Stimulated activated CD8-positive, alpha-beta memory T cell treated with anti-CD3 and anti-CD28 coated beads, Interleukin-15, amount 100 ng/mL, for 48 hours (primary cell): ENCODE measurements around the gene MEIOB.
"Not testable (repeated sequence)": the region's sequence is repeated elsewhere in the genome, so short reads cannot be mapped to it uniquely, and the experiment has no call there.

Experiments used
- DNase-seq, 2 donors: peaks; one replicate each; pipeline ENCODE4 v3.0.0-alpha.2; 2020; ENCODE audit warnings: low read depth in 2 of 2

MEIOB gene

GRCh38 chr16:1815461-1815860 lies 56.5 kb downstream of the MEIOB start:
- DNase-seq, result no peak

- peak; percentile 38 to 49 for DNase-seq
Observed at GRCh38 chr16:1812732-1813163, 59.2 kb downstream of the MEIOB start.

GRCh38 chr16:1810536-1810935 lies 61.4 kb downstream of the MEIOB start:
- no peak for DNase-seq

GRCh38 chr16:1810106-1810505 lies 61.9 kb downstream of the MEIOB start:
- DNase-seq, result no peak

GRCh38 chr16:1809281-1809801 lies 62.6 kb downstream of the MEIOB start:
- DNase-seq, result no peak

GRCh38 chr16:1808691-1809090 lies 63.3 kb downstream of the MEIOB start:
- DNase-seq, result no peak

GRCh38 chr16:1807626-1808025 lies 64.3 kb downstream of the MEIOB start:
- no peak for DNase-seq

- DNase-seq, result no peak
Observed at GRCh38 chr16:1800701-1801100, 71.3 kb downstream of the MEIOB start.

- DNase-seq, result not testable (repeated sequence)
Observed at GRCh38 chr16:1799263-1799662, 72.7 kb downstream of the MEIOB start.

GRCh38 chr16:1794908-1795666 lies 76.9 kb downstream of the MEIOB start:
- DNase-seq, result no peak

GRCh38 chr16:1794221-1794871 lies 77.6 kb downstream of the MEIOB start:
- DNase-seq, result no peak

- no peak for DNase-seq
Observed at GRCh38 chr16:1793578-1794220, 78.3 kb downstream of the MEIOB start, which contains the start of gene IGFALS. IGFALS (minus strand) TSS chr16:1793705; CDS start chr16:1793652, 53 bp downstream.

- DNase-seq, result no peak
Observed at GRCh38 chr16:1792836-1793577, 79.0 kb downstream of the MEIOB start.

- no peak for DNase-seq
Observed at GRCh38 chr16:1791943-1792812, 79.8 kb downstream of the MEIOB start.

GRCh38 chr16:1791256-1791942 lies 80.6 kb downstream of the MEIOB start:
- DNase-seq, result no peak

GRCh38 chr16:1790611-1791255 lies 81.2 kb downstream of the MEIOB start:
- no peak for DNase-seq

GRCh38 chr16:1790261-1790610 lies 81.7 kb downstream of the MEIOB start:
- no peak for DNase-seq

GRCh38 chr16:1789643-1790045 lies 82.3 kb downstream of the MEIOB start:
- no peak for DNase-seq

- no peak for DNase-seq
Observed at GRCh38 chr16:1788708-1789100, 83.3 kb downstream of the MEIOB start.
